Gastrocnemius medialis (tissue), 4 donors: ENCODE data around the gene TXNDC8.

Source experiments
- CTCF ChIP-seq, 5 experiments: fragments of 450-650 bp in 3 of 5; fragments of 200-600 bp in 2 of 5; sonication (generic) in 2 of 5; IDR thresholded peaks in 4 of 5; conservative IDR thresholded peaks in 1 of 5; 1 replicate in 4 of 5; 2 replicates in 1 of 5; pipeline ENCODE4 v1.5.1; 2016 to 2019; ENCODE audit warnings: antibody characterized with exemption in 5 of 5, mild to moderate bottlenecking in 3 of 5, moderate library complexity in 3 of 5
- POLR2A ChIP-seq, 2 donors: fragments of 450-650 bp; IDR thresholded peaks; one replicate each; pipeline ENCODE4 v1.6.1; 2017; ENCODE audit warnings: antibody characterized with exemption in 2 of 2, mild to moderate bottlenecking in 2 of 2, moderate library complexity in 2 of 2

- no peak for TF ChIP-seq CTCF (IDR thresholded peaks at IDR 0.05 in 4 of 5, conservative IDR thresholded peaks at IDR 0.05 in 1 of 5)
- no peak for TF ChIP-seq POLR2A (IDR thresholded peaks at IDR 0.05)
Measured at GRCh38 chr9:110317911-110318310, 19.8 kb downstream of the TXNDC8 start.
